H1 (cell line): Measurements from ENCODE around the gene ACSL6. TPM values are rescaled to one million over a fixed set of nuclear protein-coding genes. Genes with fewer than 3 reads are reported as not detected.

Experiments
- SUZ12 ChIP-seq: fragments of 200-600 bp; sonication (generic); IDR thresholded peaks from 2 replicates; pipeline ENCODE4 v1.6.1; 2012; ENCODE audit warnings: mild to moderate bottlenecking, inconsistent platforms, low read length, moderate library complexity, mixed read lengths
- polyA plus RNA-seq, 7 experiments: library from polyadenylated mRNA; depleted of rRNA in 3 of 7; stranded (reverse) in 5 of 7; unstranded in 2 of 7; fragments of >200 nt in 5 of 7; fragments of 200-250 nt in 2 of 7; gene quantifications; 1 replicate in 5 of 7; 2 replicates in 1 of 7; 4 replicates in 1 of 7; pipeline versions ENCODE4 v1.2.1 to v1.2.3, GENCODE V29; 2011 to 2013; ENCODE audit warnings: missing spikeins in 2 of 7, mixed read lengths in 2 of 7
- total RNA-seq: library from RNA; stranded (reverse); fragmentation: NEBNext Ultra II Directional; extraction: Animal tissue kit (Norgen Biotek cat#: 25700); gene quantifications from 2 replicates; pipeline ENCODE4 v1.2.1, GENCODE V29; 2021

ACSL6 gene
- total and polyA plus RNA-seq, 2 of the 8 experiments (the other 6 are each of a cell fraction or from before 2014, with no cell fraction given) = 2.3 to 2.4 TPM

DNA sequence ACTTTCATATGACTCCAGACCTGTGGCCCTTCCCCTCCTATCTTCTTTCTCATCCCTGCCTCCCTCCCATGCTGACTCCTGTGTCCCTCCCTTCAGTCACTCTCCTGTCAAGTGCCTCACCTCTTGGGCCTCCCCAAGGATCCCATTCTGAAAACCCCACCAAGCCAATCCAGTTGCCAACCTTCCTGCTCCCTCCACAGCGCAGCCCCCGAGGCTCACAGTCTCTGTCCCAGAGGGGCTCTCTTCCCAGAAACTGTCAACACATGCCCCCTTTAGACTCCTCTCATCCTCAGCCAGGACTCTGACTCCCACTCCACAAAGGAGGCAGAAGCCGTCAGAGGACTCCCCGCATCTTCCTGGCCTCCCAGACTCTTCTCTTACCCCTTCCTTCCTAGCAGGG, 30.8 kb downstream of the ACSL6 start (continued):
- TF ChIP-seq SUZ12 = no peak
